ENCODE results near the gene GARNL3.

Gene GARNL3

DNA sequence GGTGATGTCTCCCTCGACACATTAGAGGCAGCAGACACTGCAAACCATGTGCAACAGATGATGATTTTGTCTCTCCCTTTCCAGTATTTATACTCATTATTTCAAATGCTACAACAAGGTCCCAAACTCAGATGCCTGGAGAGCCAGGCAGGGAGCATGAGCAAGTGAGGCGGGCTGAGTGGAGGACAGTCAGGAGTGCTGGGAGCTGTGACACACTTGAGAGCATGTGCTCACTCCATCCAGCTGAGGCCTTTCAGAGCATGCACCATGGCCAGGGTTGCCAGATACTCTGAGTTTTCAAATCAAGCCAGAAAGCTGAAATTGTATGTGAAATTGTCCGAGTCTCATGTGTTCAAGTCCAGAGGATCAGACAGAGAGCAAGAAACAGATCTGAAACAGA is 76.6 kb downstream of the GARNL3 start:
- no peak overlapping the region for H3K4me3 ChIP-seq (ENCODE audit: low read depth, low read length)
- H3K36me3 ChIP-seq (ENCODE audit: control insufficient read depth in 2 of 2, insufficient read depth in 1 of 2, low read length in 2 of 2), result peaks cover 0 to 62% of the 10 kb centered on the region in 2 experiments; a peak in 1 of 3 replicates
- no peaks in the 10 kb centered on the region for H3K9me3 ChIP-seq (ENCODE audit: control insufficient read depth, insufficient read depth, low read depth, low read length)
- H3K27ac ChIP-seq (ENCODE audit: extremely low read depth, low read depth, low read length), result no peak overlapping the region
- H3K4me1 ChIP-seq (ENCODE audit: control insufficient read depth, insufficient read depth, low read length), result peaks cover 4% of the 10 kb centered on the region; the same call in 1 of the 2 replicates
- TF ChIP-seq GFI1B (tag by site-specific recombination; IDR thresholded peaks at IDR 0.05), result no peak
- TF ChIP-seq ZNF530 (tag by site-specific recombination; IDR thresholded peaks at IDR 0.05; ENCODE audit: low read depth), result no peak
- no peak for TF ChIP-seq ZNF169 (tag by site-specific recombination; IDR thresholded peaks at IDR 0.05)
- no peak for TF ChIP-seq ZNF629 (tag by site-specific recombination; IDR thresholded peaks at IDR 0.05)
- TF ChIP-seq, protein P1, sequence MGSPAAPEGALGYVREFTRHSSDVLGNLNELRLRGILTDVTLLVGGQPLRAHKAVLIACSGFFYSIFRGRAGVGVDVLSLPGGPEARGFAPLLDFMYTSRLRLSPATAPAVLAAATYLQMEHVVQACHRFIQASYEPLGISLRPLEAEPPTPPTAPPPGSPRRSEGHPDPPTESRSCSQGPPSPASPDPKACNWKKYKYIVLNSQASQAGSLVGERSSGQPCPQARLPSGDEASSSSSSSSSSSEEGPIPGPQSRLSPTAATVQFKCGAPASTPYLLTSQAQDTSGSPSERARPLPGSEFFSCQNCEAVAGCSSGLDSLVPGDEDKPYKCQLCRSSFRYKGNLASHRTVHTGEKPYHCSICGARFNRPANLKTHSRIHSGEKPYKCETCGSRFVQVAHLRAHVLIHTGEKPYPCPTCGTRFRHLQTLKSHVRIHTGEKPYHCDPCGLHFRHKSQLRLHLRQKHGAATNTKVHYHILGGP (tag by site-specific recombination; IDR thresholded peaks at IDR 0.05), result no peak
- no peak for TF ChIP-seq SP3 (tag by site-specific recombination; IDR thresholded peaks at IDR 0.05)
- no peak for TF ChIP-seq ZNF214 (tag by site-specific recombination; IDR thresholded peaks at IDR 0.05; ENCODE audit: borderline replicate concordance)
- TF ChIP-seq OVOL3 (tag by site-specific recombination; IDR thresholded peaks at IDR 0.05), result no peak
- TF ChIP-seq KLF9 (tag by site-specific recombination; IDR thresholded peaks at IDR 0.05; ENCODE audit: low read depth), result no peak
- no peak for TF ChIP-seq MZF1 (tag by site-specific recombination; IDR thresholded peaks at IDR 0.05; ENCODE audit: borderline replicate concordance)
- TF ChIP-seq, protein P2, sequence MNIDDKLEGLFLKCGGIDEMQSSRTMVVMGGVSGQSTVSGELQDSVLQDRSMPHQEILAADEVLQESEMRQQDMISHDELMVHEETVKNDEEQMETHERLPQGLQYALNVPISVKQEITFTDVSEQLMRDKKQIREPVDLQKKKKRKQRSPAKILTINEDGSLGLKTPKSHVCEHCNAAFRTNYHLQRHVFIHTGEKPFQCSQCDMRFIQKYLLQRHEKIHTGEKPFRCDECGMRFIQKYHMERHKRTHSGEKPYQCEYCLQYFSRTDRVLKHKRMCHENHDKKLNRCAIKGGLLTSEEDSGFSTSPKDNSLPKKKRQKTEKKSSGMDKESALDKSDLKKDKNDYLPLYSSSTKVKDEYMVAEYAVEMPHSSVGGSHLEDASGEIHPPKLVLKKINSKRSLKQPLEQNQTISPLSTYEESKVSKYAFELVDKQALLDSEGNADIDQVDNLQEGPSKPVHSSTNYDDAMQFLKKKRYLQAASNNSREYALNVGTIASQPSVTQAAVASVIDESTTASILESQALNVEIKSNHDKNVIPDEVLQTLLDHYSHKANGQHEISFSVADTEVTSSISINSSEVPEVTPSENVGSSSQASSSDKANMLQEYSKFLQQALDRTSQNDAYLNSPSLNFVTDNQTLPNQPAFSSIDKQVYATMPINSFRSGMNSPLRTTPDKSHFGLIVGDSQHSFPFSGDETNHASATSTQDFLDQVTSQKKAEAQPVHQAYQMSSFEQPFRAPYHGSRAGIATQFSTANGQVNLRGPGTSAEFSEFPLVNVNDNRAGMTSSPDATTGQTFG (tag by site-specific recombination; IDR thresholded peaks at IDR 0.05; ENCODE audit: borderline replicate concordance), result no peak
- TF ChIP-seq ZNF585B (tag by site-specific recombination; IDR thresholded peaks at IDR 0.05), result no peak
- TF ChIP-seq ZNF660 (tag by site-specific recombination; IDR thresholded peaks at IDR 0.05), result no peak
- ChIA-PET CTCF (interaction anchor here (0.7 kb wide), 1 partner anchor 20 kb away, joined by 3 read pairs; no protein-coding TSS in a partner anchor), POLR2A (no interaction called here)

DNA sequence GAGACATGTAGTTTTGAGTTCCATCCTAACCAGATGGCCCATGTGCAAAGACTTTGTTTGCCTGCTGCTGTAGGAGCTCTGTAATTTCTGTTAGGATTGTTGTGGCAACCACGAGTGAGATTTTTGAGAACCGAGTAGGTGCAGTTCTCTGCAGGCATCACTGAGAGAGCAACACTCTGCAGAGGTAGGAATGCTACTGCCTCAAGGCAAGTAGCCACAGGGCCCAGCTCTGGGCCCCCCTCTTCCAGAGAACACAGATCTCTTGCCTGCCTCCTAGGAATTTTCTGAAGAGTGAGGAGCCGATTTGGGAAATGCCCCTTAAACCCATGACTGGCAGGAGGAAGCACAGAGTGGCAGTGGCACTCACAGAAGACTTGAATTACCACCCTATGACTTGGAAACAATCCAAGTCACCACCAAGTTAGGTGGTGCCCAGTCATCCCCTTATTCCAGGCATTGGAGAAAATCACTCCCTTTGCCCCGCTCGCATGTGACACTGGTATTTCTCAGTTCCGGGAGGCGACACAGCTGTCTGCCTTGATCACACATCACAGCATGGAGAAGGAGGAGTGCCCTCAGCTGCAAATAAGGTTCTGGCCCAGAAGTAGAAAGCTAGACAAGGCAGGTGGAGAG is 79.9 kb downstream of the GARNL3 start:
- Histone ChIP-seq H3K9me3 (ENCODE audit: control insufficient read depth, insufficient read depth, low read depth, low read length) (no peaks in the 10 kb centered on the region), H3K27ac (ENCODE audit: extremely low read depth, low read depth, low read length) (no peak overlapping the region), H3K4me1 (ENCODE audit: control insufficient read depth, insufficient read depth, low read length) (no peaks in the 10 kb centered on the region), H3K36me3 (ENCODE audit: control insufficient read depth in 2 of 2, insufficient read depth in 1 of 2, low read length in 2 of 2) (peaks cover 0 to 54% of the 10 kb centered on the region in 2 experiments; a peak in 1 of 3 replicates), H3K4me3 (ENCODE audit: low read depth, low read length) (no peak overlapping the region)
- CTCF ChIA-PET, result interaction anchor here (0.7 to 1.0 kb wide), 2 partner anchors 54 to 125 kb away, joined by 3 to 4 read pairs; no protein-coding TSS in a partner anchor
- TF ChIP-seq ZNF777 (tag by site-specific recombination; IDR thresholded peaks at IDR 0.05; ENCODE audit: borderline replicate concordance) (no peak), BCL11B (tag by site-specific recombination; IDR thresholded peaks at IDR 0.05; ENCODE audit: low read depth) (no peak), TCF7L2 (IDR thresholded peaks at IDR 0.05; ENCODE audit: borderline replicate concordance, low read depth, low read length) (no peak), ZNF624 (tag by site-specific recombination; IDR thresholded peaks at IDR 0.05) (no peak), ZNF600 (tag by site-specific recombination; IDR thresholded peaks at IDR 0.05) (no peak), ZNF510 (tag by site-specific recombination; IDR thresholded peaks at IDR 0.05; ENCODE audit: insufficient replicate concordance) (no peak), ZNF558 (tag by site-specific recombination; IDR thresholded peaks at IDR 0.05) (no peak), ZNF791 (tag by site-specific recombination; IDR thresholded peaks at IDR 0.05) (no peak)
- TF ChIP-seq, protein P3, sequence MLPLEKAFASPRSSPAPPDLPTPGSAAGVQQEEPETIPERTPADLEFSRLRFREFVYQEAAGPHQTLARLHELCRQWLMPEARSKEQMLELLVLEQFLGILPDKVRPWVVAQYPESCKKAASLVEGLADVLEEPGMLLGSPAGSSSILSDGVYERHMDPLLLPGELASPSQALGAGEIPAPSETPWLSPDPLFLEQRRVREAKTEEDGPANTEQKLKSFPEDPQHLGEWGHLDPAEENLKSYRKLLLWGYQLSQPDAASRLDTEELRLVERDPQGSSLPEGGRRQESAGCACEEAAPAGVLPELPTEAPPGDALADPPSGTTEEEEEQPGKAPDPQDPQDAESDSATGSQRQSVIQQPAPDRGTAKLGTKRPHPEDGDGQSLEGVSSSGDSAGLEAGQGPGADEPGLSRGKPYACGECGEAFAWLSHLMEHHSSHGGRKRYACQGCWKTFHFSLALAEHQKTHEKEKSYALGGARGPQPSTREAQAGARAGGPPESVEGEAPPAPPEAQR (tag by site-specific recombination; IDR thresholded peaks at IDR 0.05), result no peak
- TF ChIP-seq, protein P4, sequence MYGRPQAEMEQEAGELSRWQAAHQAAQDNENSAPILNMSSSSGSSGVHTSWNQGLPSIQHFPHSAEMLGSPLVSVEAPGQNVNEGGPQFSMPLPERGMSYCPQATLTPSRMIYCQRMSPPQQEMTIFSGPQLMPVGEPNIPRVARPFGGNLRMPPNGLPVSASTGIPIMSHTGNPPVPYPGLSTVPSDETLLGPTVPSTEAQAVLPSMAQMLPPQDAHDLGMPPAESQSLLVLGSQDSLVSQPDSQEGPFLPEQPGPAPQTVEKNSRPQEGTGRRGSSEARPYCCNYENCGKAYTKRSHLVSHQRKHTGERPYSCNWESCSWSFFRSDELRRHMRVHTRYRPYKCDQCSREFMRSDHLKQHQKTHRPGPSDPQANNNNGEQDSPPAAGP (tag by site-specific recombination; IDR thresholded peaks at IDR 0.05), result no peak
- POLR2A ChIA-PET, result interaction anchor here (1.2 kb wide), 1 partner anchor 52 kb away, joined by 5 read pairs; the partner anchor contains the start of gene SLC2A8
